GM19452 (cell line): Measurements from ENCODE around the gene ADGRE2.
"Not testable (repeated sequence)": the region's sequence is repeated elsewhere in the genome, so short reads cannot be mapped to it uniquely, and the experiment has no call there.

Experiments used
- ATAC-seq: cut with Tn5 transposase; IDR thresholded peaks from one replicate; pipeline ENCODE4 v1.9.1; 2021; ENCODE audit not compliant: unreplicated experiment

The ADGRE2 gene

GRCh38 chr19:14780622-14781225, 2.4 kb upstream of the ADGRE2 start:
- ATAC-seq, result not testable (repeated sequence)

DNA sequence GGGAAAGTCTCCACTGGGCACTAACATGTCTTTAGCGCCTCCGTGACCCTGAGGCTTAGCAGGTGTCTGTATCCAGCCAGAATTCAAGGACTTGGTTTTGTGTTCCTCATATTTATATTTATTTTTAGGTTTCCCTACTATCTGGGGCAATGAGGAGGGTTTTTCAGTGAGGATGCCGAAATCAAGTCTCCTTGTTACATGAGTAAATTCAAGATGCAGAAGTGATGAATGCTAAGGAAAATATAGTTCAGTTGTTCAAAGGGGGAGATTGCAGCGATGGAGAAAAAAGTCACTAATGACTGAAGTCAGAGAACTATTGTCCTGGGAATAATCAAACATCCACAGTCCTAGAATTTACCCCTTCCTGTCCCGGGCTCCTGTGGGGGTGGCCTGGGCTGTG, 791 bp upstream of the ADGRE2 start:
- ATAC-seq, result no peak

- not testable (repeated sequence) for ATAC-seq
These were observed 715 bp downstream of the ADGRE2 start for GRCh38 chr19:14777645-14778044.

- no peak for ATAC-seq
These were observed 2.3 kb downstream of the ADGRE2 start for GRCh38 chr19:14775869-14776586.

DNA sequence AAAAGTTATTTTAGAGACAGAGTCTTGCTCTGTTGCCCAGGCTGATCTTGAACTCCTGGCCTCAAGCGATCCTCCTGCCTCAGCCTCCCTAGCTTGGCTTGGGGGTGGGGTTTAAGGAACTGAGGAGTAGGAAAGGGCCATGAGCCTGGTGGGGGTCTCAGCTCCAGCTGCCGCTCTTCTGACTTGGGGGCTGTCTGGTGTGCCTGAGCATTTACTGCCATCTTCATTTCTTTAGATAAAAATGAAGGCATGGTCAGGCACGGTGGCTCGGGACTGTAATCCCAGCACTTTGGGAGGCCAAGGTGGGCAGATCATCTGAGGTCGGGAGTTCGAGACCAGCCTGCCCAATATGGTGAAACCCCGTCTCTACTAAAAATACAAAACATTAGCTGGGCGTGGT, 3.0 kb downstream of the ADGRE2 start:
- ATAC-seq, result not testable (repeated sequence)

DNA sequence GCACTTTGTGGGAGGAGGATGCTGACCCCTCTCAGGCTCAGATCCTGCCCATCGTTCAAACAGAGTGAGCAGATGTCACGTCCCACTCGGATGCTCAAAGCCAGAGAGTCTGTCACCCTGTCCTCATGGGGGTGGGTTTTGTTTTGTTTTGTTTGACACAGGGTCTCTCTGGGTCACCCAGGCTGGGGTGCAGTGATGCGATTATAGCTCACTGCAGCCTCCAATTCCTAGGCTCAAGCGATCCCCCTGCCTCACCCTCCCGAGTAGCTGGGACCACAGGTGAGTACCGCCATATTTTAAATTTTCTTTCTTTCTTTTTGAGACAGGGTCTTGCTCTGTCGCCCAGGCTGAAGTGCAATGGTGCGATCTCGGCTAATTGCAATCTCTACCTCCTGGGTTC, 4.0 kb downstream of the ADGRE2 start:
- no peak for ATAC-seq

GRCh38 chr19:14773722-14774121, 4.6 kb downstream of the ADGRE2 start:
- ATAC-seq, result not testable (repeated sequence)

- ATAC-seq, result no peak
These were observed 5.4 kb downstream of the ADGRE2 start for GRCh38 chr19:14772995-14773394.

- ATAC-seq, result no peak
These were observed 5.9 kb downstream of the ADGRE2 start for GRCh38 chr19:14772467-14772866.

GRCh38 chr19:14770944-14771839, 7.2 kb downstream of the ADGRE2 start:
- ATAC-seq, result no peak

DNA sequence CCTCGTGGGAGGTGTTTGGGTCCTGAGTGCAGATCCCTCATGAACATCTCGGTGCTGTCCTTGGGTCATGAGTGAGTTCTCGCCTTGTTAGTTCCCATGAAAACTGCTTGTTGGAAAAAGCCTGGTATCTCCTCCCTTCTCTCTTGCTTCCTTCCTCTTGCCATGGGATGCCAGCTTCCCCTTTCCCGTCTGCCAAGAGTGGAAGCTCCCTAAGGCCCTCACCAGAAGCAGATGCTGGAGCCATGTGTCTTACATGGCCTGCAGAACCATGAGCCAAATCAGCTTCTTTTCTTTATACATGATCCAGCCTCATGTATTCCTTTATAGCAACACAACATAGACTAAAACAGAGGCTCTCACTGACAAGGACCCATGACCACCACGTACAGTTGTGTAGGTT, 8.2 kb downstream of the ADGRE2 start:
- no peak for ATAC-seq

DNA sequence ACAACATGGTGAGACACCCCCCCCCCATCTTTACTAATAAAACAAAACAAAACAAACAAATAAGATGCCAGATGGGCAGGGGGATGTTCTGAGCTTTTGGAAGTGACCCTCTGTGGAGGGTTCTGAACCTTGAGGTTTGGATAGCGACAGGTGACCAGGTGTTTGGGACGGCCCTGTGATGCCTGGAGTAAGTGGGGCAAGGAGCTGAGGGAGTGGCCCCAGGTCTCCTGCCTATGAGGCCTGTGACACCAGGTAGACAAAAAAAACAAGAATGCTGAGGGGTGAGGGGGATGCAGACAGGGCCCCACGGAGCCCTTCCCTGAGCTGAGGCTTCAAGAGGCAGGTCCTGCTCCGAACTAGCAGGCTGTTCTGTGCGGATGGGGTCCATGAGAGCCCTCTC, 9.2 kb downstream of the ADGRE2 start:
- ATAC-seq, result no peak

DNA sequence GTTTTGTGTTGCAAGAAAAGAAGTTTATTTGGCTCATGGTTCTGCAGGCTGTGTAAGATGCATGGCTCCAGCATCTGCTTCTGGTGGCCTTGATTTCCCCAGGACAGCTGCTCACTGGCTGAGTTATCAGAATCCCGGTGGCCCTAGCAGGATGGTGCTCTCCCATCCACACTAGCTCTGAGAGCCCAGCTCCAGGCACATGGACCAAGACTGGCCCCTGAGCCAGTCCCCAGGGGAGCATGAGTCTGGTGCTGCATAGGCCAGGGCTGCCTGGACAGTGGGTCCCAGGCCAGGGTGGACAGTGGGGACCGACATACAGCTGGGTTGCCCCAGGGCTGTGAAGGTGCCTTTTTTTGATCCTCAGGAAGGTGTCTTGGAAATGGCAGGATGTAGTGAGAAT, 10.4 kb downstream of the ADGRE2 start:
- ATAC-seq, result no peak

DNA sequence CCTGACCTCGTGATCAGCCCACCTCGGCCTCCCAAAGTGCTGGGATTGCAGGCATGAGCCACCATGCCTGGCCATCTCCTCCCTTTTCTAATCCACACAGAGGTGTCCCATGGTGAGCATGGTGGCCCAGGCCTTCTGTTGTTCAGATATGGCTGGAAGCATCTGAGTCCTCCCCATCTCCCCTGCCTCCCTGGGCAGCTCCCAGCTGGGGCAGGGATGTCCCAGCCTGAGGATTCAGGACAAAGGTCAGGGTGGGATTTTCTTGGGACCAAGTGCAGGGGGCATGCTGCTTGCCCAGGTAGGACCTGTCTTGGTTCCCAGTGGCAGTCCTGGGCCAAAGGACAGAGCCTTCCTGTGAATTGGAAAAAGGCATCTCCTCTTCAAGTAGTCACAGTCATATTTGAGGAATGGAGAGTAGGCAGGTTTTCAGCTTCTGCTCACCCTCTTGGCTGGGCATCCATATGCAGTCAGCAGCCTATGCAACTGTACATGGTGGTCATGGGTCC, 10.8 kb downstream of the ADGRE2 start:
- no peak for ATAC-seq

GRCh38 chr19:14765841-14766240, 12.5 kb downstream of the ADGRE2 start:
- ATAC-seq, result not testable (repeated sequence)

- ATAC-seq, result not testable (repeated sequence)
These were observed 13.0 kb downstream of the ADGRE2 start for GRCh38 chr19:14765403-14765802.

DNA sequence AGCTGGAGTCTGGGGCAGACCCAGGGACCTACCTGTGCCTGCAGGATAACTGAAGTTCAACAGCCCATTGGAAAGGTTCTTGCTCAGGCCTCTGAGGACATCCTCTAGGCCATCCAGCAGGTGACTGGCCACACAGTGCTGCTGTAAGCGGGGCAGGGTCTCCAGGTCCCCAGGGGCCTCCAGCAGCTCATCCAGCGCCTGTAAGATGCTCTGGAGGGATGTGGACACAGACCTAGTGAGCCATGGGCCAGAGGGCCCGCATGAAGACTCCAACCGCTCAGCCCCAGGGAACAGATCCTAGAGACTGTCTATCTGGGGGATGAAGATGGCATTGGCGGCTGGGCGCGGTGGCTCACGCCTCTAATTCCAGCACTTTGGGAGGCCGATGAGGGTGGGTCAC, 14.0 kb downstream of the ADGRE2 start:
- no peak for ATAC-seq

GRCh38 chr19:14763497-14764145, 14.7 kb downstream of the ADGRE2 start:
- no peak for ATAC-seq

DNA sequence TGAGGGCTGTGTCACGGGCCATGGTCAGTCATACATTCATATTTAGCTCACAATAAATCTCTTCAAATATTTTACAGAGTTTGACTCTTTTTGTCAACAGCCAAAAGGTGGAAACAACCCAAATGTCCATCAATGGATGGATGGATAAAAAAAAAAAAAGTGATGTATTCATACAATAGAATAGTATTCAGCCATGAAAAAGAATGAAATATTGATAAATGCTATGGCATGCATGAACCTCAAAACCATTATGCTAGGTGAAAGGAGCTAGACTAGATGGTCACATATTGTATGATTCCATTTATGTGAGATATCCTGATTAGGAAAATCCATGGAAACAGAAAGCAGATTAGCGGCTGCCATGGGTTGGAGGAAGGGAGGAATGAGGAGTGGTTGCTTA, 16.2 kb downstream of the ADGRE2 start:
- ATAC-seq, result no peak

DNA sequence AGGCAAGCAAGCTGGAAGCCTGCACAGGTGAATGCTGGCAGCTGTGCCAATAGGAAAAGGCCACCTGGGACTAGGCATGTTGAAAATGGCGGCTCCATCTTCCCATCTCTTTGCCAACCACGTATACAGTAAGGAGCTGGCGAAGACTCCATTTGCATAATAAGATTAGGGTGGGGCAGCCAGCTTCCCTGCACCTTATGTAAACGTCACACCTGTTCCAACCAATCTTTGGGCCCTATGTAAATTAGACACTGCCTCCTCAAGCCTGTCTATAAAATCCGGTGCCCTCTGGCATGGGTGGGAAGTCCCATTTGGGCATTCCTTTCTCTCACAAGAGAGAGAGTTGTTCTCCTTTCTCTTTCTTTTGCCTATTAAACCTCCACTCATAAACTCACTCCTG, 16.8 kb downstream of the ADGRE2 start:
- ATAC-seq, result no peak

- no peak for ATAC-seq
These were observed 19.5 kb downstream of the ADGRE2 start for GRCh38 chr19:14758816-14759215.
